Activated CD8-positive, alpha-beta memory T cell treated with anti-CD3 and anti-CD28 coated beads, Interleukin-2, amount 50 U/mL, for 24 hours (primary cell): ENCODE measurements around the gene OTOP2.

Experiments used
- DNase-seq: peaks from one replicate; pipeline ENCODE4 v3.0.0-alpha.2; 2020; ENCODE audit errors: extremely low read depth

The OTOP2 gene, protein sequence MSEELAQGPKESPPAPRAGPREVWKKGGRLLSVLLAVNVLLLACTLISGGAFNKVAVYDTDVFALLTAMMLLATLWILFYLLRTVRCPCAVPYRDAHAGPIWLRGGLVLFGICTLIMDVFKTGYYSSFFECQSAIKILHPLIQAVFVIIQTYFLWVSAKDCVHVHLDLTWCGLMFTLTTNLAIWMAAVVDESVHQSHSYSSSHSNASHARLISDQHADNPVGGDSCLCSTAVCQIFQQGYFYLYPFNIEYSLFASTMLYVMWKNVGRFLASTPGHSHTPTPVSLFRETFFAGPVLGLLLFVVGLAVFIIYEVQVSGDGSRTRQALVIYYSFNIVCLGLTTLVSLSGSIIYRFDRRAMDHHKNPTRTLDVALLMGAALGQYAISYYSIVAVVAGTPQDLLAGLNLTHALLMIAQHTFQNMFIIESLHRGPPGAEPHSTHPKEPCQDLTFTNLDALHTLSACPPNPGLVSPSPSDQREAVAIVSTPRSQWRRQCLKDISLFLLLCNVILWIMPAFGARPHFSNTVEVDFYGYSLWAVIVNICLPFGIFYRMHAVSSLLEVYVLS

GRCh38 chr17:74924250-74924948, at the start of gene OTOP2:
TSS of gene OTOP2 (plus strand) at chr17:74924273. CDS start at chr17:74924633, 360 bp downstream.
- no peak for DNase-seq

- DNase-seq: no peak
These were observed 49.4 kb upstream of the OTOP2 start for GRCh38 chr17:74874615-74875037.

GRCh38 chr17:74875155-74875976, 48.7 kb upstream of the OTOP2 start:
- no peak for DNase-seq

DNA sequence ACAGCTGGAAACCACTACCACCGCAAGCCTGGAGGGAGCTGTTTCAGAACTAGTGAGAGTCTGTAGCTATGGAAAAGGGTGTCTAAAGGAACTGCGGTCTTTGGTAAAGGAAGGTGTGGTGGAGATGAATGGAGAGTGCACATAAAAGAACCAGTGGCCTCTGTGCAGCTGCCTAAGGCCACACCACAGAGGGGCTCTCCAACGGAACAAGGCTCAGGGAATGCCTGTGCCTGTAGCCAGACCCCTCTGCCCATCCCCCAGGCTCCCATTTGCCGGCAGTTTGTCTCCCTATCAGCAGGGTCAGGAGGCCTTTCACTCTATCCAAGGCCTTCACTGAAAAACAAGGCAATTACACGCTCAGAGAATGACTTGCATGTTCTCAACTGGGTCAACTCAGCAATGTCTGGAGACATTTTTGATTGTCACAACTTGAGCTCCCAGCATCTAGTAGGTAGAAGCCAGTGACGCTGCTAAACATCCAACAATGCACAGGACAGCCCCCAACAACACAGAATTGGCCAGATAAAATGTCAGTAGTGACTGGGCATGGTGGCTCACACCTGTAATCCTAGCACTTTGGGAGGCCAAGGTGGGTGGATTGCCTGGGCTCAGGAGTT, 48.0 kb upstream of the OTOP2 start:
- DNase-seq: no peak

DNA sequence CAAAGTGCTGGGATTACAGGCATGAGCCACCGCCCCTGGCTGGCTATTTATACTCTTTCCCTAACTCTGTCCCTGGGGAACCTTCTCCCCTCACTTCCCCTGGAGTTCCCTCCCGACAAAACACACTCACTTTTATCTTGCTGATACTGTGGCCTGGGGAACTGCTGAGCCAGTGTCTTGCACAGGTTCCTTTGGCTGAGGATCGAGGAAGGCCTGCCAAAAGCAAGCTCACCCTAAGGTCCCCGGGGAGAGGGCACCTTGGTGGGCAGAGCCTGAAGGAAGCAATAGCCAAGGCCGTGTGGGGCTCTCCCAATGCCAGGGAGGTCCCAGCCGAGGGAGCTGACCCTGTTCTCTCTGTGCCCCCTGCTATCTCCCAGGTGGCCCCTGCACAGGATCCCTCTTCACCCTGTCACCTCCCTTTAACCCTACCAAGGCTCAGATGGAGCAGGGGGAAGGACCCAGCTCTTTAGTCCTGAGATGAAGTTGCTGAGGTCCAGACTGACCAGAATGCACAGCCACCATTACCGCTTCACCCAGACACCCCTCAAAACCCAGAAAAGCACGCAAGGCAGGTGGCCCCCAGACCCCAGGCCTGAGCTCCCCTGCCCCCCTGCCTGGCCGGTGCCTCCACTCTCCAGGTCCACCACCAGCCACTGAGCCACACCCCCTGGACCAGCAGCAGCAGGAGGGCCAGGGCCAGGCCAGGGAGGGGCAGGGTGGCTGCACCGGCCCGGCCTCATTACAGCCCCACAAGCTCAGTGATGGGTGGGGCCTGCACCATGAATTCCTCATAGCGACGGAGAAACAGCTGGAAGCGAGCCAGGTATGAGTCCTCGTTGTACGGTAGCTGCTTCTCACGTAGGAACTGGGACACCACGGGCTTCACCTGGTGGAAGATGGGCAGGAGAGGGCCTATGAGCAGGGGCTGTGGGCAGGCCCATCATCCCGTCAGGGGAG, 46.2 kb upstream of the OTOP2 start:
- no peak for DNase-seq

DNA sequence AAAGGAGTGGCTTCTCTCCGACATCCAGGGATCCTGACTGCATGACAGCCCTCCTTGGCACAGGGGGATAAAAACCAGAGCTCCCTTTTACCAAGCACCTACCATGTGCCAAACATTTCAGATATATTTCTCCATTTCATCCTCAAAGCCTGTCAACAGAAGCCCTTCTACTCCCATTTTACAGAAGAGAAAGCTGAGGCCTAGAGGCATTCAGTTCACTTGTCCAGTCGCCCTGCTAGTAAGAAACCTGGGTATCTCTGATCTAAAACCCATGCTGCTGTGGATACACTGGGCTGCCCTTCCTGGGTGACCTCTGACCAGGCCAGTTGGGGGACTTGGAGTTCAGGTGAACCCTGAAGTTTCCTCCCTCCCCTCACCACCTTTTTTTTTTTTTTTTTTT, 45.4 kb upstream of the OTOP2 start:
- no peak for DNase-seq

GRCh38 chr17:74879308-74879707, 44.8 kb upstream of the OTOP2 start:
- no peak for DNase-seq

- no peak for DNase-seq
These were observed 43.0 kb upstream of the OTOP2 start for GRCh38 chr17:74881073-74881472.

DNA sequence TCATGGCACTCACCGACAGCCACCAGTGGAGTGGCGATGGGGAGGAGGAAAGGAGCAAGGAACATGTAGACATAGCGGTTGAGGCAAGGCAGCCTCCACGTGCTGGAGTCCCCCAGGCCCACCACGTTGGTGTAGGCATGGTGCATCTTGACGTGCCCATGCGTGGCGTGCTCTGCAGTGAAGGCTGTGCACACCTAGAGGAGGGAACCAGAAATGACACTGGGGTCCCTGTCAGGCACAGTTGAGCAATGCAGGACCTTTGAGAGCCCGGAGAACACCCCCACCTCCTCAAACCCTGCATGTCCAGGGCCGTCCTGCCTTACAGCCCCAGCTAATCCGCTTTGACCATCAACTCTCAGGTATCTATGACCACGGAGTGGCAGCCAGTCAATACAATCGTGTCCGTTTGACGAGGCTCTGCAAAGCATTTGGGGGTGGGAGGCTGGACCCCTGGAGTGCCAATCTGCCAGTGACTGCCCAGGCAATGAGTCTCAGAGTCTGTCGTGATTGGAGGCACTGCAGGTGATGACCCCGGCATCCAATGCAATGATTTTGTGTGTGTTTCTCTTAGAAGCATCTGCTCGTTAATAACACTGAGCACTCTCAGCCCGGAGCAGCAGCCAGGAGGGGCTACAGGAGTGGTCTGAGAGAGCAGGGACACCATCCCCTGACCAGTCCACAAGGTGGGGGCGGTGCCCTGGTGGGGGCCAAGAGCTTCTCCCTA, 41.4 kb upstream of the OTOP2 start:
- DNase-seq: no peak

DNA sequence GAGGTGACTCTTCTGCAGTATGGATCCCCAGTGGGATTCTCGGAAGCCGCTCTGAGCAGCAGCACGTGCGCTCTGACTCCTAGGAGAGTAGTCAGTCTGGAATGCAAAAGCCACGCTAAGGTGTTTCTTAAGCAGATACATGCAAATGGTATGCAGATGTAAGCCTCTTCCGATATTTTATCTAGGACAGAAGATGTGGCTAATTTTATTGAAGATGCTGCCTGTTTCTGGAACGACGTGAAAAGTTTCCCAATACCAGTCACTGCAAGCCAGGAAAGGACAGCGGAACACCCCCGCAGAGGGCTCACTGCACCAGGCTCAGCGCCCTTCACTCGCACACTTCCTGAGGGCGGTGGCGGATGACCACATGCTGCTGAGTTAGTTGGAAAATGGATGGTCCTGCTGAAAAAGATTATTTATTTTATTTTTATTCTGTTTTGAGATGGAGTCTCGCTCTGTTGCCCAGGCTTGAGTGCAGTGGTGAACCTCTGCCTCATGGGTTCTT, 40.8 kb upstream of the OTOP2 start:
- DNase-seq: no peak

DNA sequence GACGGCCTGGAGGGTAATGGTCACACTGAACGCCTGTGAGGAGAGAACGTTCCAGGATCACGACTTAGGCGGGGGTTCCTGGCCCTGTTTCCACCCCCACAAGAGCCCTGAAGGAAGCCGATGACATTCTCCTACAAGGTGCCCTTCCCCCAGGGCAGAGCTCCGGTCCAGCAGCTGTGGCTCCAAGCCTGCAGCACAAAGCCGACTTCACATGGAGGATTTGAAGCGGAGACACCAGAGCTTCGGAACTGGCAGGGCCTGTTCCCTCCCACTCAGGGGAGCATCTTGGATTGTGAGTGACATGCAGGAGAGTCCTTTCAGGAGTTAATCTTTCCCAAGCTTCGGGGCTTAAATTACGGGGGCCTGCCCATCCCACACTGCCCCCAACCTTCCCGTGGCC, 35.6 kb upstream of the OTOP2 start:
- DNase-seq: no peak

DNA sequence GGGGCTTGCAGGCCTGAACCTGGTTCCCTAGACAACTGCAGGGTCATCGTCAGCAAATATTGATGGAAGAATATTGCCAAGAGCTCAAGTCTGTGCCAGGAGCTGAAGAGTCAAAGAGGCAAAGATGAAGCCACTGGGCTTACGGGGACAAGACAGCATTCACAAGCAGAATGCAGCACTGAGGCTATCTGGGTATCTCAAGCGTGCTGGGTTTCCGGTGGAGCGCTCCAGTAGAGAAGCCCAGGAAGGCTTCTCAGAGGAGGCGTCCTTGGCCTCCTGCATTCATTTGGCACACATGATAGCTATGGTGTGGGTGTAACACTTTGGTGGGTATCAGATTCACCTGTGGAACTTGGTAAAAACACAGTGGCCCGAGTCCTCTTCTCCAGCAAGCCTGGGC, 33.5 kb upstream of the OTOP2 start:
- no peak for DNase-seq

GRCh38 chr17:74892013-74892841, 31.8 kb upstream of the OTOP2 start:
- no peak for DNase-seq

GRCh38 chr17:74892974-74893911, 30.8 kb upstream of the OTOP2 start, which contains the start of gene FADS6:
TSS of gene FADS6 (minus strand) at chr17:74893633. CDS start at chr17:74893595, 38 bp downstream.
- DNase-seq: no peak

DNA sequence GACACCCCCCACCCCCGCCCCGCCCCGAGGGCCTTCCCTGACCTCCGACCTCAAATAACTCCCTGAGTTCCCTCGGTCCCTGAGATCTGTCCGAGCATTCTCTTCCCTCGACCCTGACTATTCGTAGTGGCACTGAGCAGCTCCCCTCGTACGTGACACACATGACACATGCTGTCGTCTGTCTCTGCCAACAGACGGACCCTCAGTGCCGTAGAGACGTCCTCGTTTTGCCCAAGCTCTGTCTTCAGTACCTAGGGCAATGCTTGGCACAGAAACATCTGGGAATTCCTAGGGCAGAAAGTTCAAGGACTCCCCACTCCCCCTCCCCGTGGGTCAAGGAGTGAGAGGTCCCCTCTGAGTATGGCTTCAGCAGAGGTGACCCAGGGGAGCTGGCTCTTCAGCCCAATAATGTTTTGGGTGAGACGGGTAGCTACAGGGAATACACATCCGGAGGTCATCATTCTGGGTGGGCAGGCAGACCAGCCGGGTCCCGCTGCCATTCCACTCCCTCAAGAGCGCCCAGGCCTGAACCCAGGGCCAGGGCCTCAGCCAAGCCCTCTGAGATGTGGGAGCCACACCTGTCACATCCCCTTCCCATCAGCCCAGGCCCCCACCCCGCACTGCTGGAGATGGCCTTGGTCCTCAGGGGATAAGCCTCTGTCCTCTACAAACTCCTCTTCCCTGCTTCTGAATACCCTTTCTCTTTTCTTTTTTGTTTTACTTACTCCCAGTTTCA, 30.0 kb upstream of the OTOP2 start:
- no peak for DNase-seq

GRCh38 chr17:74898376-74898946, 25.6 kb upstream of the OTOP2 start:
- no peak for DNase-seq
